Measurements from ENCODE around the gene ZNF219.

- TF ChIP-seq SIN3A (IDR thresholded peaks at IDR 0.05; ENCODE audit: borderline replicate concordance, insufficient read depth, low read depth, low read length) (no peak), POLR2AphosphoS5 (IDR thresholded peaks at IDR 0.05; ENCODE audit: low read depth, low read length) (no peak), TCF7L2 (IDR thresholded peaks at IDR 0.05; ENCODE audit: low read depth, low read length) (no peak), REST (IDR thresholded peaks at IDR 0.05; ENCODE audit: insufficient read depth in 1 of 2, low read depth in 2 of 2, low read length in 1 of 2) (no peak)
- TF ChIP-seq, protein P1, sequence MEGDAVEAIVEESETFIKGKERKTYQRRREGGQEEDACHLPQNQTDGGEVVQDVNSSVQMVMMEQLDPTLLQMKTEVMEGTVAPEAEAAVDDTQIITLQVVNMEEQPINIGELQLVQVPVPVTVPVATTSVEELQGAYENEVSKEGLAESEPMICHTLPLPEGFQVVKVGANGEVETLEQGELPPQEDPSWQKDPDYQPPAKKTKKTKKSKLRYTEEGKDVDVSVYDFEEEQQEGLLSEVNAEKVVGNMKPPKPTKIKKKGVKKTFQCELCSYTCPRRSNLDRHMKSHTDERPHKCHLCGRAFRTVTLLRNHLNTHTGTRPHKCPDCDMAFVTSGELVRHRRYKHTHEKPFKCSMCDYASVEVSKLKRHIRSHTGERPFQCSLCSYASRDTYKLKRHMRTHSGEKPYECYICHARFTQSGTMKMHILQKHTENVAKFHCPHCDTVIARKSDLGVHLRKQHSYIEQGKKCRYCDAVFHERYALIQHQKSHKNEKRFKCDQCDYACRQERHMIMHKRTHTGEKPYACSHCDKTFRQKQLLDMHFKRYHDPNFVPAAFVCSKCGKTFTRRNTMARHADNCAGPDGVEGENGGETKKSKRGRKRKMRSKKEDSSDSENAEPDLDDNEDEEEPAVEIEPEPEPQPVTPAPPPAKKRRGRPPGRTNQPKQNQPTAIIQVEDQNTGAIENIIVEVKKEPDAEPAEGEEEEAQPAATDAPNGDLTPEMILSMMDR (IDR thresholded peaks at IDR 0.05) = 0 out of 2 replicates have a peak, but pooled peaks have one; percentile 4
These were observed at the start of gene ZNF219 for GRCh38 chr14:21098076-21098891.

Data from Panc1 (cell line).